HepG2 (cell line): ENCODE results near the gene BAG5. TPM values are rescaled to one million over a fixed set of nuclear protein-coding genes. Genes with fewer than 3 reads are reported as not detected.

Source experiments
- ATAC-seq: fragments of 200-7000 bp; cut with Tn5 transposase; 3 replicates; pipeline ENCODE4 v1.9.1; 2020; ENCODE audit warnings: mild to moderate bottlenecking, moderate library complexity
- BruUV-seq: library from RNA; stranded (reverse); fragments of 400-500 nt; replicated peaks from 2 replicates; lab custom pipeline; 2021; lab: Mats Ljungman, UMichigan
- CTCF ChIA-PET: fragments of 300-600 bp; formaldehyde crosslinking; extraction: SDS; loops from one replicate; lab custom pipeline; 2021; ENCODE audit warnings: low total read pairs, inconsistent platforms, low intra/inter-chr PET ratio; lab: Yijun Ruan, JAX
- POLR2A ChIA-PET: fragments of 350-600 bp; sonication (Branson Sonifier 250); formaldehyde crosslinking; loops from one replicate; lab custom pipeline; 2020; ENCODE audit warnings: antibody characterized with exemption, inconsistent platforms; lab: Yijun Ruan, JAX
- DNase-seq: peaks from one replicate; pipeline ENCODE4 v3.0.0-alpha.2; 2015; ENCODE audit warnings: low spot score
- FAIRE-seq: peaks from 3 replicates; lab custom pipeline; 2011; peaks lifted over from hg19 to GRCh38; lab: Jason Lieb, UNC
- H2AFZ ChIP-seq: one replicate; pipeline ENCODE4 v1.6.1; 2011; ENCODE audit warnings: low read length, inconsistent platforms
- H3K27ac ChIP-seq: fragments of 300-600 bp; 3 replicates; pipeline ENCODE4 v1.8.0; 2011; ENCODE audit warnings: mixed run types, mild to moderate bottlenecking, mixed read lengths, low read length, inconsistent platforms; ENCODE audit not compliant: insufficient read depth; ENCODE audit errors: extremely low read length
- H3K27me3 ChIP-seq, 2 experiments: fragments of 200-600 bp in 1 of 2; 2 replicates in 1 of 2; 3 replicates in 1 of 2; pipeline versions ENCODE4 v1.6.0 to v1.8.0; 2011; ENCODE audit warnings: low read length in 2 of 2, mild to moderate bottlenecking in 2 of 2, moderate library complexity in 2 of 2, inconsistent platforms in 1 of 2; ENCODE audit not compliant: insufficient read depth in 2 of 2, control insufficient read depth in 1 of 2
- H3K36me3 ChIP-seq, 2 experiments: fragments of 200-600 bp in 1 of 2; replicated peaks in 1 of 2; 2 replicates in 1 of 2; 3 replicates in 1 of 2; pipeline versions ENCODE4 v1.5.1 to v1.8.0; 2011; ENCODE audit warnings: low read length in 2 of 2, inconsistent platforms in 1 of 2; ENCODE audit not compliant: insufficient read depth in 2 of 2, control insufficient read depth in 1 of 2
- H3K4me1 ChIP-seq: 2 replicates; pipeline ENCODE4 v1.5.1; 2012; ENCODE audit warnings: low read length, inconsistent platforms; ENCODE audit not compliant: insufficient read depth
- H3K4me2 ChIP-seq: 2 replicates; pipeline ENCODE4 v1.6.0; 2011; ENCODE audit warnings: low read depth, low read length, inconsistent platforms
- H3K4me3 ChIP-seq, 3 experiments: fragments of 200-600 bp in 1 of 3; sonication (generic), shearing (Covaris generic) in 1 of 3; replicated peaks in 1 of 3; 2 replicates each; pipeline ENCODE4 v1.5.1; 2011 to 2016; ENCODE audit warnings: low read length in 3 of 3, inconsistent platforms in 2 of 3, low read depth in 2 of 3, mild to moderate bottlenecking in 2 of 3, control low read depth in 1 of 3, mixed read lengths in 1 of 3; ENCODE audit not compliant: insufficient read depth in 1 of 3
- H3K79me2 ChIP-seq: one replicate; pipeline ENCODE4 v1.6.1; 2011; ENCODE audit warnings: low read length, inconsistent platforms; ENCODE audit not compliant: insufficient read depth
- H3K9ac ChIP-seq: 2 replicates; pipeline ENCODE4 v1.6.0; 2011; ENCODE audit warnings: mild to moderate bottlenecking, low read depth, low read length, inconsistent platforms; ENCODE audit not compliant: insufficient read depth
- H3K9me3 ChIP-seq: 2 replicates; pipeline ENCODE4 v1.5.1; 2012; ENCODE audit warnings: mild to moderate bottlenecking, low read length
- H4K20me1 ChIP-seq: 2 replicates; pipeline ENCODE4 v1.6.0; 2011; ENCODE audit warnings: inconsistent platforms, mild to moderate bottlenecking, low read length, moderate library complexity; ENCODE audit not compliant: insufficient read depth
- MEIS1 ChIP-seq: sonication (generic); formaldehyde crosslinking; IDR thresholded peaks from 2 replicates; pipeline ENCODE4 v1.9.0; 2021; ENCODE audit warnings: mild to moderate bottlenecking, missing genetic modification reagents, moderate library complexity, borderline replicate concordance
- NBN ChIP-seq: fragments of 450-650 bp; conservative IDR thresholded peaks from 2 replicates; pipeline ENCODE4 v1.6.1; 2017
- RBFOX2 ChIP-seq: fragments of 200-400 bp; formaldehyde crosslinking; IDR thresholded peaks from 2 replicates; pipeline ENCODE4 v1.6.1; 2017; ENCODE audit warnings: low read depth, mild to moderate bottlenecking, low read length
- ZNF34 ChIP-seq: sonication (generic); formaldehyde crosslinking; IDR thresholded peaks from 2 replicates; pipeline ENCODE4 v1.4.0; 2020; ENCODE audit warnings: mild to moderate bottlenecking, missing genetic modification reagents, borderline replicate concordance
- ZNF781 ChIP-seq: sonication (generic); formaldehyde crosslinking; IDR thresholded peaks from 2 replicates; pipeline ENCODE4 v1.5.1; 2020; ENCODE audit warnings: borderline replicate concordance, mild to moderate bottlenecking, missing genetic modification reagents; ENCODE audit errors: not compliant biosample characterization
- WGBS: methylation state at CpG from one replicate; pipeline ENCODE4 v1.1.6; 2017; ENCODE audit warnings: low lambda C conversion rate; 5-methylcytosine and 5-hydroxymethylcytosine counted together
- in situ Hi-C: cut with HindIII; loops from 2 replicates; pipeline ENCODE4 v1.10.0; 2017; ENCODE audit warnings: low pct_unique_long_range_greater_than_20kb; ENCODE audit not compliant: extremely low pct_ligation_motif_present
- intact Hi-C: fragments of 100-400 bp; cut with micrococcal nuclease; formaldehyde crosslinking; loops from one replicate; pipeline ENCODE4 v1.10.0; 2022; ENCODE audit not compliant: unreplicated experiment
- polyA plus RNA-seq, 8 experiments: library from polyadenylated mRNA; depleted of rRNA in 3 of 8; stranded (reverse) in 7 of 8; unstranded in 1 of 8; fragments of >200 nt; fragmentation: Illumina TruSeq in 4 of 8; extraction: Trizol in 4 of 8; gene quantifications; 2 replicates each; pipeline versions ENCODE4 v1.2.1 to v1.2.3, GENCODE V29; 2011 to 2016; ENCODE audit warnings: low read depth in 4 of 8, missing spikeins in 1 of 8, mixed read lengths in 1 of 8; ENCODE audit not compliant: insufficient read depth in 1 of 8
- total RNA-seq, 5 experiments: library from RNA; depleted of rRNA; stranded (reverse); fragments of >200 nt; fragmentation: Illumina TruSeq; extraction: Trizol; gene quantifications; 2 replicates each; pipeline ENCODE4 v1.2.3, GENCODE V29; 2016; ENCODE audit warnings: low read depth in 1 of 5

The BAG5 gene
- total and polyA plus RNA-seq, 2 of the 13 experiments (the other 11 are each of a cell fraction or from before 2014, with no cell fraction given), result 3.5 to 21.0 TPM

DNA sequence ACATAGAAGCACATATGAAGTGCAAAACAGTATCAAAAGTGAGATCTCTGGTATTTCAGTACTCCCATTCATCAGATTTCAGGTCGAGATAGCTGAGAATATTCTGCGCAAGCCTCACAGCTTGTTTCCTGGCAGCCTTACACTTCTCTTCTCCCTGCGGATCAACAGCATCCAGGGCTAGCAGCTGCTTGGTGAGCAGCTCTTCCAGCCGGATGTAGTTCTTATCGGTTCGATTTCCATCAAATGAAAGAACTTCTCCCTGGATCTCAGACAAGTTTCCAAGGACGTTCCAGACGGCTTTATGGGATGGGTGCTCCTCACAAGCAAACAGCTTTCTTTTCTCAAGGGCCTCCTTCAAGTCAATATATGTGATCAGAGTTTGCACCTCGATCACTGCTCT is 2.7 kb downstream of the BAG5 start:
- H3K79me2 ChIP-seq, result peaks cover 66% of the 10 kb centered on the region
- no peak overlapping the region for H2AFZ ChIP-seq
- peaks cover 6 to 26% of the 10 kb centered on the region in 2 experiments; a peak in 3 of 5 replicates for H3K36me3 ChIP-seq
- no peak for TF ChIP-seq NBN
- intact Hi-C loops (no loop called here), in situ Hi-C loops (no loop called here)
- no peak overlapping the region for H3K9ac ChIP-seq
- peaks cover 0 to 3% of the 10 kb centered on the region in 2 experiments; a peak in 1 of 5 replicates for H3K27me3 ChIP-seq
- peaks cover 44% of the 10 kb centered on the region for H3K4me1 ChIP-seq
- 91% methylated on average over 9 of the region's 9 CpGs for WGBS
- CTCF ChIA-PET, result no interaction called here
- DNase-seq (no peak), FAIRE-seq (no peak), ATAC-seq (no peak)
- H4K20me1 ChIP-seq, result peaks cover 14% of the 10 kb centered on the region; the same call in 1 of the 2 replicates
- H3K9me3 ChIP-seq, result no peaks in the 10 kb centered on the region
- TSS peak; percentile 42 for BruUV-seq
- no peak overlapping the region for H3K27ac ChIP-seq
- POLR2A ChIA-PET, result interaction anchor here (1.3 kb wide), 1 partner anchor 10 kb away, joined by 3 read pairs; no protein-coding TSS in a partner anchor
- no peak overlapping the region for H3K4me2 ChIP-seq
- no peak overlapping the region for H3K4me3 ChIP-seq

DNA sequence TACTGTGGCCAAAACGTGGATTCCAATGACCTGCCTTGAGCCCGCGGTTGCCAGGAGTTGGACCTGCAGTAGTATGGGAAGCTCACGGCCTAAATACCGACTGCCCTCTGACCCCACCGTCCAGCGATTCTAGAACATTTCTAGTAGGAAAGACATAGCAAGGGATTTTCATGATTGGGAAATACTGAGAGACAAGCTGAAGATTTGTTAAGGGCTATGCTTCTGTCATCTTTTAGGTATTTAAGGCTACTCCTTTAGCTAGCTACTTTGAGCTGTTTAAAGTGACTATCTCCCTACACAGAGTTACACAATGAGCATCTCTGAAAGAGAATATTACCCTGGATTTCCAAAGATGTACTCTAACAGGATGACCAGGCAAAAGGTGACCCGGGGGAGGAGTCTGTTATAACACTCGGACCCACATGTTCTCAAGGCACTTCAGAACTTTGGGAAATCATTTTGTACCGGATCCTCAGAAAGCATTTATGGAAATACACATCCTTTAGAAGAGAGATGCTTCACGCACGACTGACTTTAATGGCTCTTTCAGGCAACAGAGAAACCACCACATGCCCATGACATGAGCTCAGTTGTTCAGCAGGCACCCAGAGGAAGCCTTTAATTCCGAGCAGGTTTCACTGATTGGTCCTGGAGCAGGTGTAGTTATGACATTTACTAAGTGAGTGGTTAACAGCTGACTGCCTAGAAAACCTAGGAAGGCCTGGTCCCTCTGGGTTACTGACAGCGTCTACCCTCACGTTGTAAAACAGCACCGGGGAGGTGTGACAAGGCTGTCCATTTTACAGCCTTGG is 4.2 kb downstream of the BAG5 start:
- BruUV-seq, result no TSS peak
- H3K4me2 ChIP-seq, result no peak overlapping the region
- H3K4me1 ChIP-seq, result peaks cover 36% of the 10 kb centered on the region
- peaks cover 54% of the 10 kb centered on the region for H3K79me2 ChIP-seq
- 95% methylated on average over 16 of the region's 16 CpGs for WGBS
- peaks cover 6 to 26% of the 10 kb centered on the region in 2 experiments; a peak in 3 of 5 replicates for H3K36me3 ChIP-seq
- no peak overlapping the region for H3K27ac ChIP-seq
- no peak overlapping the region for H2AFZ ChIP-seq
- no peak overlapping the region for H3K4me3 ChIP-seq
- intact Hi-C loops, result no loop called here
- CTCF ChIA-PET, result no interaction called here
- peaks cover 14% of the 10 kb centered on the region; the same call in 1 of the 2 replicates for H4K20me1 ChIP-seq
- TF ChIP-seq RBFOX2, result 0 out of 2 replicates have a peak, but pooled peaks have one; percentile 24
- TF ChIP-seq MEIS1, result no peak
- no peak for TF ChIP-seq ZNF781
- no peak for TF ChIP-seq ZNF34 (CRISPR knock-in tag)
- FAIRE-seq (no peak), DNase-seq (no peak), ATAC-seq (no peak)
- no peak overlapping the region for H3K9ac ChIP-seq
- peaks cover 0 to under 1% of the 10 kb centered on the region in 2 experiments; a peak in 1 of 5 replicates for H3K27me3 ChIP-seq
- in situ Hi-C loops, result no loop called here
- POLR2A ChIA-PET, result interaction anchor here (0.9 kb wide), 1 partner anchor 30 kb away, joined by 5 read pairs; the partner anchor contains the start of gene TRMT61A
- H3K9me3 ChIP-seq, result no peaks in the 10 kb centered on the region
